ENCODE data around the gene PYCR2.

- TF ChIP-seq, protein P1, sequence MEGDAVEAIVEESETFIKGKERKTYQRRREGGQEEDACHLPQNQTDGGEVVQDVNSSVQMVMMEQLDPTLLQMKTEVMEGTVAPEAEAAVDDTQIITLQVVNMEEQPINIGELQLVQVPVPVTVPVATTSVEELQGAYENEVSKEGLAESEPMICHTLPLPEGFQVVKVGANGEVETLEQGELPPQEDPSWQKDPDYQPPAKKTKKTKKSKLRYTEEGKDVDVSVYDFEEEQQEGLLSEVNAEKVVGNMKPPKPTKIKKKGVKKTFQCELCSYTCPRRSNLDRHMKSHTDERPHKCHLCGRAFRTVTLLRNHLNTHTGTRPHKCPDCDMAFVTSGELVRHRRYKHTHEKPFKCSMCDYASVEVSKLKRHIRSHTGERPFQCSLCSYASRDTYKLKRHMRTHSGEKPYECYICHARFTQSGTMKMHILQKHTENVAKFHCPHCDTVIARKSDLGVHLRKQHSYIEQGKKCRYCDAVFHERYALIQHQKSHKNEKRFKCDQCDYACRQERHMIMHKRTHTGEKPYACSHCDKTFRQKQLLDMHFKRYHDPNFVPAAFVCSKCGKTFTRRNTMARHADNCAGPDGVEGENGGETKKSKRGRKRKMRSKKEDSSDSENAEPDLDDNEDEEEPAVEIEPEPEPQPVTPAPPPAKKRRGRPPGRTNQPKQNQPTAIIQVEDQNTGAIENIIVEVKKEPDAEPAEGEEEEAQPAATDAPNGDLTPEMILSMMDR (IDR thresholded peaks at IDR 0.05) = no peak
- TF ChIP-seq RCOR1 (IDR thresholded peaks at IDR 0.05; ENCODE audit: low read depth, low read length) = no peak
- no peak for TF ChIP-seq CHD2 (IDR thresholded peaks at IDR 0.05; ENCODE audit: low read length, partially characterized antibody)
- no peak for TF ChIP-seq E2F6 (IDR thresholded peaks at IDR 0.05; ENCODE audit: borderline replicate concordance, low read depth)
- TF ChIP-seq PHF8 (IDR thresholded peaks at IDR 0.05; ENCODE audit: borderline replicate concordance, low read depth) = no peak
Measured at GRCh38 chr1:225936523-225936922, 12.5 kb upstream of the PYCR2 start.

All from A549 (cell line).